ENCODE measurements around the gene RIPPLY3.

Gene RIPPLY3

GRCh38 chr21:36980280-36981048 is 26.0 kb upstream of the RIPPLY3 start:
- ChIA-PET CTCF (interaction anchor here (0.6 to 0.8 kb wide), 3 partner anchors 9 to 15 kb away, joined by 3 to 4 read pairs (median 3); no protein-coding TSS in a partner anchor), POLR2A (interaction anchor here (1.0 to 1.6 kb wide), 2 partner anchors 10 to 18 kb away, joined by 3 to 5 read pairs; no protein-coding TSS in a partner anchor)
- TF ChIP-seq LEF1 (IDR thresholded peaks at IDR 0.05; ENCODE audit: borderline replicate concordance) = no peak
- no peak for TF ChIP-seq ARNT (IDR thresholded peaks at IDR 0.05)
- TF ChIP-seq BHLHE40 (IDR thresholded peaks at IDR 0.05; ENCODE audit: borderline replicate concordance) = no peak
- TF ChIP-seq ELF4 (IDR thresholded peaks at IDR 0.05) = no peak
- TF ChIP-seq SP1 (IDR thresholded peaks at IDR 0.05) = no peak
- TF ChIP-seq, protein P1, sequence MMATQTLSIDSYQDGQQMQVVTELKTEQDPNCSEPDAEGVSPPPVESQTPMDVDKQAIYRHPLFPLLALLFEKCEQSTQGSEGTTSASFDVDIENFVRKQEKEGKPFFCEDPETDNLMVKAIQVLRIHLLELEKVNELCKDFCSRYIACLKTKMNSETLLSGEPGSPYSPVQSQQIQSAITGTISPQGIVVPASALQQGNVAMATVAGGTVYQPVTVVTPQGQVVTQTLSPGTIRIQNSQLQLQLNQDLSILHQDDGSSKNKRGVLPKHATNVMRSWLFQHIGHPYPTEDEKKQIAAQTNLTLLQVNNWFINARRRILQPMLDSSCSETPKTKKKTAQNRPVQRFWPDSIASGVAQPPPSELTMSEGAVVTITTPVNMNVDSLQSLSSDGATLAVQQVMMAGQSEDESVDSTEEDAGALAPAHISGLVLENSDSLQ (IDR thresholded peaks at IDR 0.05) = no peak
- TF ChIP-seq CTBP1 (IDR thresholded peaks at IDR 0.05; ENCODE audit: borderline replicate concordance) = no peak
- TF ChIP-seq FOXK2 (IDR thresholded peaks at IDR 0.05) = no peak
- TF ChIP-seq FOXM1 (IDR thresholded peaks at IDR 0.05; ENCODE audit: borderline replicate concordance) = no peak
- no peak for TF ChIP-seq SUZ12 (IDR thresholded peaks at IDR 0.05)
- TF ChIP-seq TARDBP (IDR thresholded peaks at IDR 0.05) = no peak
- no peak for TF ChIP-seq ZNF384 (IDR thresholded peaks at IDR 0.05)
- TF ChIP-seq FOXA1 (IDR thresholded peaks at IDR 0.05) = no peak
- TF ChIP-seq L3MBTL2 (conservative IDR thresholded peaks at IDR 0.05) = no peak
- no peak for TF ChIP-seq HDGF (IDR thresholded peaks at IDR 0.05; ENCODE audit: borderline replicate concordance)
- no peak for TF ChIP-seq NFRKB (IDR thresholded peaks at IDR 0.05)
- no peak for DNase-seq (ENCODE audit: extremely low spot score)

DNA sequence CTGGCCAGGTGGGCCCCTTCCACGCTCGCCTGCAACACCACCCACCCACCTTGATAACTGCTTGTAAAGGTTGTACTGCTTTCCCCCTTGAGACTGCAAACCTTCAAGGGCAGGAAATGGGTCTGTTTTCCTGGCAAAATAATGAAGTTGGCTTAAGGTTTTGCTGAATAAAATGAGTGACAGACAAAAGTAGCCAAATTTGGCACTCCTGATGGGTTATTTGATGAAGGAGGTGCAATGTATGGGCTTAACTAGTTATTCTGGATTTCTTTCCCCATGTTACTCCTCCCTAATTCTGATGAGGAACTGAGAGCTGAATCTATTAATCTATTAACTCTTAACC is 25.5 kb upstream of the RIPPLY3 start:
- TF ChIP-seq ZNF384 (IDR thresholded peaks at IDR 0.05) (no peak), L3MBTL2 (conservative IDR thresholded peaks at IDR 0.05) (no peak), CTBP1 (IDR thresholded peaks at IDR 0.05; ENCODE audit: borderline replicate concordance) (no peak), SUZ12 (IDR thresholded peaks at IDR 0.05) (no peak), ARNT (IDR thresholded peaks at IDR 0.05) (no peak), BHLHE40 (IDR thresholded peaks at IDR 0.05; ENCODE audit: borderline replicate concordance) (no peak), FOXA1 (IDR thresholded peaks at IDR 0.05) (no peak), TARDBP (IDR thresholded peaks at IDR 0.05) (no peak), FOXM1 (IDR thresholded peaks at IDR 0.05; ENCODE audit: borderline replicate concordance) (no peak), NFRKB (IDR thresholded peaks at IDR 0.05) (no peak), HDGF (IDR thresholded peaks at IDR 0.05; ENCODE audit: borderline replicate concordance) (no peak), SP1 (IDR thresholded peaks at IDR 0.05) (no peak), ELF4 (IDR thresholded peaks at IDR 0.05) (no peak)
- no peak for DNase-seq (ENCODE audit: extremely low spot score)
- CTCF ChIA-PET = no interaction called here
- POLR2A ChIA-PET = no interaction called here

- CTCF ChIA-PET = no interaction called here
- POLR2A ChIA-PET = interaction anchor here (1.0 kb wide), 1 partner anchor 15 kb away, joined by 3 read pairs; the partner anchor contains the start of gene HLCS
- no peak for TF ChIP-seq L3MBTL2 (conservative IDR thresholded peaks at IDR 0.05)
- TF ChIP-seq ELF4 (IDR thresholded peaks at IDR 0.05) = no peak
- no peak for TF ChIP-seq FOXA1 (IDR thresholded peaks at IDR 0.05)
- no peak for TF ChIP-seq SP1 (IDR thresholded peaks at IDR 0.05)
- TF ChIP-seq HDGF (IDR thresholded peaks at IDR 0.05; ENCODE audit: borderline replicate concordance) = no peak
- no peak for TF ChIP-seq ZNF384 (IDR thresholded peaks at IDR 0.05)
- TF ChIP-seq FOXK2 (IDR thresholded peaks at IDR 0.05) = no peak
- no peak for TF ChIP-seq TARDBP (IDR thresholded peaks at IDR 0.05)
- no peak for TF ChIP-seq BHLHE40 (IDR thresholded peaks at IDR 0.05; ENCODE audit: borderline replicate concordance)
- TF ChIP-seq FOXM1 (IDR thresholded peaks at IDR 0.05; ENCODE audit: borderline replicate concordance) = no peak
- DNase-seq (ENCODE audit: extremely low spot score) = no peak
Measured at GRCh38 chr21:36981977-36982700, 24.4 kb upstream of the RIPPLY3 start.

DNA sequence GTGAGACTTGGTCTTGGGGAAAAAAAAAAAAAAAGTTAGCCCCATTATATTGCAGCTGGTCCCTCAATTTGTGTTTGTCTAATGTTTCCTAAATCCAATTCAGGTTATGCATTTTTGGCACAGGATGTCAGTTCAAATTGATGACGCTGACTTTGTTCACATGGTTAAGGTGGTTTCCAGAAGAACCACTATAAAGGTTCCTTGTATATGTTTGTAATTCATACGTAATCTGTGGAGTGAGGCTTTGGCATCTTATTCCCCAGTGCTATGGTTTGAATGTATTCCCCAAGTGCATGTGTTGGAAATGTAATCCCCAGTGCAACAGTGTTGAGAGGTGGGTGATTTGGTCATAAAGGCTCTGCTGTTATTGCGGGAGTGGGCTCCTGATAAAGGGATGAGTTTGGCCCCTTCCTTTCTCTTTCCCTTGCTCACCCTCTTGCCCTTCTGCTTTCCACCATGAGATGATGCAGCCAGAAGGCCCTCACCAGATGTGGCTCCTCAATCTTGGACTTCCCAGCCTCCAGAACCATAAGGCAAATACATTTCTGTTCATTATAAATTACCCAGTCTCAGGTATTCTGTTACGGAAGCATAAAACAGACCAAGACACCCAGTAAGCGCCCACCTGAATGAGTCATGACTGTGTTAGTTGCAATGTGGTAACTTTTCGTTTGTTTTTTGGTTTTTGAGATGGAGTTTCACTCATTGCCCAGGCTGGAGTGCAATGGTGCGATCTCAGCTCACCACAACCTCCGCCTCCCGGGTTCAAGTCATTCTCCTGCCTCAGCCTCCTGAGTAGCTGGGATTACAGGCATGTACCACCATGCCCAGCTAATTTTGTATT is 20.5 kb upstream of the RIPPLY3 start:
- no peak for DNase-seq (ENCODE audit: extremely low spot score)
- ChIA-PET CTCF (no interaction called here), POLR2A (no interaction called here)
- TF ChIP-seq L3MBTL2 (conservative IDR thresholded peaks at IDR 0.05) = no peak
- TF ChIP-seq, protein P1 (IDR thresholded peaks at IDR 0.05) = no peak
- TF ChIP-seq FOXA1 (IDR thresholded peaks at IDR 0.05) = no peak
- TF ChIP-seq LEF1 (IDR thresholded peaks at IDR 0.05; ENCODE audit: borderline replicate concordance) = no peak
- no peak for TF ChIP-seq BHLHE40 (IDR thresholded peaks at IDR 0.05; ENCODE audit: borderline replicate concordance)
- no peak for TF ChIP-seq ZNF384 (IDR thresholded peaks at IDR 0.05)
- no peak for TF ChIP-seq NFRKB (IDR thresholded peaks at IDR 0.05)
- TF ChIP-seq SP1 (IDR thresholded peaks at IDR 0.05) = no peak
- TF ChIP-seq ELF4 (IDR thresholded peaks at IDR 0.05) = no peak
- TF ChIP-seq CTBP1 (IDR thresholded peaks at IDR 0.05; ENCODE audit: borderline replicate concordance) = no peak
- no peak for TF ChIP-seq HDGF (IDR thresholded peaks at IDR 0.05; ENCODE audit: borderline replicate concordance)

GRCh38 chr21:36987845-36988244 is 18.7 kb upstream of the RIPPLY3 start:
- ChIA-PET POLR2A (no interaction called here), CTCF (no interaction called here)
- no peak for DNase-seq (ENCODE audit: extremely low spot score)
- no peak for TF ChIP-seq SP1 (IDR thresholded peaks at IDR 0.05)
- TF ChIP-seq CTBP1 (IDR thresholded peaks at IDR 0.05; ENCODE audit: borderline replicate concordance) = no peak
- TF ChIP-seq HDGF (IDR thresholded peaks at IDR 0.05; ENCODE audit: borderline replicate concordance) = no peak
- no peak for TF ChIP-seq TARDBP (IDR thresholded peaks at IDR 0.05)
